Calu3 (cell line): ENCODE results near the gene ATXN7. TPM values are rescaled to one million over a fixed set of nuclear protein-coding genes. Genes with fewer than 3 reads are reported as not detected.
A peak's percentile ranks its signal among the peaks of the same experiment; 100 is the strongest.

Experiments
- BruUV-seq: library from RNA; stranded (reverse); fragments of 400-500 nt; replicated peaks from 2 replicates; lab custom pipeline; 2021; lab: Mats Ljungman, UMichigan
- CTCF ChIA-PET: fragments of 300-600 bp; sonication (Branson Sonifier 250); formaldehyde crosslinking; loops from one replicate; lab custom pipeline; 2022; ENCODE audit warnings: antibody characterized with exemption; lab: Charles Lee
- DNase-seq: peaks from one replicate; pipeline ENCODE4 v3.0.0; 2022
- H3K27ac Mint-ChIP-seq: one replicate; pipeline ENCODE4 v1.8.0; 2022; ENCODE audit warnings: mixed read lengths; ENCODE audit not compliant: unreplicated experiment
- H3K27me3 Mint-ChIP-seq: one replicate; pipeline ENCODE4 v1.8.0; 2022; ENCODE audit warnings: mixed read lengths; ENCODE audit not compliant: unreplicated experiment
- H3K36me3 Mint-ChIP-seq: one replicate; pipeline ENCODE4 v1.8.0; 2022; ENCODE audit warnings: mild to moderate bottlenecking, moderate library complexity, mixed read lengths; ENCODE audit not compliant: insufficient read depth, unreplicated experiment
- H3K4me1 Mint-ChIP-seq: one replicate; pipeline ENCODE4 v1.8.0; 2022; ENCODE audit warnings: mild to moderate bottlenecking, low read depth, mixed read lengths; ENCODE audit not compliant: unreplicated experiment
- H3K4me3 Mint-ChIP-seq: one replicate; pipeline ENCODE4 v1.8.0; 2022; ENCODE audit warnings: mild to moderate bottlenecking, low read depth, moderate library complexity, mixed read lengths; ENCODE audit not compliant: unreplicated experiment
- H3K9me3 Mint-ChIP-seq: one replicate; pipeline ENCODE4 v1.8.0; 2022; ENCODE audit warnings: low read depth, mixed read lengths; ENCODE audit not compliant: unreplicated experiment
- intact Hi-C: fragments of 100-400 bp; cut with micrococcal nuclease; formaldehyde crosslinking; loops from one replicate; pipeline ENCODE4 v1.10.0; 2022; ENCODE audit not compliant: unreplicated experiment
- total RNA-seq: library from RNA; stranded (reverse); gene quantifications from 2 replicates; pipeline ENCODE4 v1.2.3, GENCODE V29; 2022
- TF ChIP-seq, protein P1 (sequence below): fragments of 200-600 bp; IDR thresholded peaks from one replicate; pipeline ENCODE4 v1.8.0; 2022; ENCODE audit warnings: antibody characterized with exemption; ENCODE audit not compliant: unreplicated experiment

The ATXN7 gene
- total RNA-seq, 1 experiment from 2014 or later = 31.2 TPM

DNA sequence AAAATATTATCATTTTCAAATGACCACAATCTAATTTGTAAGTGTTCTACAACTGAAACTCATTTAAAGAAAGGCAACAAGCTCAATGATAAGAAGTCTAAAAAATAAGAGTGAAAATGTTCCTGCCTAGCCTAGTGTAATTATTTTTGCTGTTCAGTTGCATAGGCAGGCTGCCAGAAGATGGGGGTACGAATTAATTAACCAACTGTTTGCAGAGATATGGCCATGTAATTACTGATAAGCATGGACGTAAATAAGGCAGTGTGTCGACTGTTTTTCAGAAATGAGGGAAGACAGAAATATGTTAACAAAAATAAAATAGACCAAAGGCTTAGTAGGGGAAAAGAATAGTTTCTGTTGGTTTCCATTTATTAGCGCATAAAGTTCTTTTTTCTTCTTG is 73.3 kb downstream of the ATXN7 start:
- no peak for DNase-seq
- intact Hi-C loops = no loop called here
- Mint-ChIP-seq H3K27ac (peak overlapping the region; percentile 40), H3K4me3 (no peak overlapping the region), H3K36me3 (peaks cover 7% of the 10 kb centered on the region), H3K27me3 (no peaks in the 10 kb centered on the region), H3K4me1 (peaks cover 46% of the 10 kb centered on the region), H3K9me3 (no peaks in the 10 kb centered on the region)
- TF ChIP-seq, protein P1, sequence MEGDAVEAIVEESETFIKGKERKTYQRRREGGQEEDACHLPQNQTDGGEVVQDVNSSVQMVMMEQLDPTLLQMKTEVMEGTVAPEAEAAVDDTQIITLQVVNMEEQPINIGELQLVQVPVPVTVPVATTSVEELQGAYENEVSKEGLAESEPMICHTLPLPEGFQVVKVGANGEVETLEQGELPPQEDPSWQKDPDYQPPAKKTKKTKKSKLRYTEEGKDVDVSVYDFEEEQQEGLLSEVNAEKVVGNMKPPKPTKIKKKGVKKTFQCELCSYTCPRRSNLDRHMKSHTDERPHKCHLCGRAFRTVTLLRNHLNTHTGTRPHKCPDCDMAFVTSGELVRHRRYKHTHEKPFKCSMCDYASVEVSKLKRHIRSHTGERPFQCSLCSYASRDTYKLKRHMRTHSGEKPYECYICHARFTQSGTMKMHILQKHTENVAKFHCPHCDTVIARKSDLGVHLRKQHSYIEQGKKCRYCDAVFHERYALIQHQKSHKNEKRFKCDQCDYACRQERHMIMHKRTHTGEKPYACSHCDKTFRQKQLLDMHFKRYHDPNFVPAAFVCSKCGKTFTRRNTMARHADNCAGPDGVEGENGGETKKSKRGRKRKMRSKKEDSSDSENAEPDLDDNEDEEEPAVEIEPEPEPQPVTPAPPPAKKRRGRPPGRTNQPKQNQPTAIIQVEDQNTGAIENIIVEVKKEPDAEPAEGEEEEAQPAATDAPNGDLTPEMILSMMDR = no peak
- CTCF ChIA-PET = interaction anchor here (1.1 to 1.4 kb wide), 2 partner anchors 26 to 31 kb away, joined by 3 to 7 read pairs; no protein-coding TSS in a partner anchor
- BruUV-seq = no TSS peak

DNA sequence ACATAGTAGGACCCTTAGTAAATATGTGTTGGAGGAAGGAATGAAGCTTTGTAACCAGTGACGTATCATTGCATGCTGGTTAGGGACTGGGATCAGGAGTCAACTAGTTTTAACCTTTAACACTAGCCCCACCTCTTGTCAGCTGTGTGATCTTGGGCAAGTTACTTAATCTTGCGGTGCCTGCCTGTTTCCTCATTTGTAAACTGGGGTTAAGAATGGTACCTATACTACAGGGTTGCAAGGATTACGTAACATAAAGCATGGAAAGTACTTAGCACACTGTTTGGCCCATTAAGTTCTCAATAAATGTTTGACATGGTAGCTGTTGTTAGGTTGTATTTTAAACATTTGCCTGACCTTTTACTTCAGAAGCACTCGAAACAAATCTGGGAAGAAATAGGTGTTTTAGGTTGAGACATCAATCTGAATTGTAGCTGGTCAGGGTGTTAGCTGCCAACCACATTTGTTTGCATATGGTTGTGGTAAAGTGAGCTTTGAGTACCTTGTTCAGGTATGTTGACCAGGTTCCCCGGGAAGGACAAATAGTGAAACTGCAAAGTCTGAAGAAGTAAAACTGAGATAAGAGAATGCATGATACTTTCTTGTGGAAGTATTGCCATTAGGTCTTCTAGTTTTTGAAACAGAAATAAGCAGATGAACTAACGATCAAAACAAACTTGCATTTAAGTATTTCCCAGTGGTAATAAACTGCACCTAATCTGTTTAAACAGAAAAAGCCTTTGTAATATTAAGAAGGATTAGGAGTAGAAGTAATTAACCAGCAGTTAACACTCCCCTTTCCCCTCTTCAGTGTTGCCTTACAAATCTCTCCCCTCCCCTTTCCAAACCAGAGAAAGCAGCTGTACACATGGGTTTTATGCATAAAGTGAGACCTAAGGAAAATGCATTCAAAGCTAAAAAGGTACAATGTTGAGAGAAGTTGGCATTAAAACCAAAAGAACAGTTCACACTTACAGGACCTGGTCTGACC is 74.3 kb downstream of the ATXN7 start:
- H3K27me3 Mint-ChIP-seq = no peaks in the 10 kb centered on the region
- peak overlapping the region; percentile 18 for H3K4me3 Mint-ChIP-seq
- CTCF ChIA-PET = interaction anchor here (0.5 to 1.4 kb wide), 4 partner anchors 23 to 173 kb away, joined by 3 to 7 read pairs (median 4); no protein-coding TSS in a partner anchor

GRCh38 chr3:63940389-63940757 is 76.7 kb downstream of the ATXN7 start:
- H3K27me3 Mint-ChIP-seq = no peaks in the 10 kb centered on the region
- no peaks in the 10 kb centered on the region for H3K9me3 Mint-ChIP-seq
- BruUV-seq = no TSS peak
- peaks cover 12% of the 10 kb centered on the region for H3K36me3 Mint-ChIP-seq
- intact Hi-C loops = no loop called here
- H3K27ac Mint-ChIP-seq = no peak overlapping the region
- CTCF ChIA-PET = interaction anchor here (0.6 kb wide), 1 partner anchor 593 kb away, joined by 3 read pairs; no protein-coding TSS in a partner anchor
- peaks cover 54% of the 10 kb centered on the region for H3K4me1 Mint-ChIP-seq
- TF ChIP-seq, protein P1 = no peak
- no peak overlapping the region for H3K4me3 Mint-ChIP-seq
- DNase-seq = no peak

More for the DNA sequence above, 74.3 kb downstream of the ATXN7 start:
- TF ChIP-seq, protein P1 = no peak
- BruUV-seq = no TSS peak
- intact Hi-C loops = no loop called here
- Mint-ChIP-seq H3K9me3 (no peaks in the 10 kb centered on the region), H3K27ac (peak overlapping the region; percentile 48), H3K36me3 (peaks cover 9% of the 10 kb centered on the region), H3K4me1 (peaks cover 40% of the 10 kb centered on the region)
- peak; percentile 36 for DNase-seq

DNA sequence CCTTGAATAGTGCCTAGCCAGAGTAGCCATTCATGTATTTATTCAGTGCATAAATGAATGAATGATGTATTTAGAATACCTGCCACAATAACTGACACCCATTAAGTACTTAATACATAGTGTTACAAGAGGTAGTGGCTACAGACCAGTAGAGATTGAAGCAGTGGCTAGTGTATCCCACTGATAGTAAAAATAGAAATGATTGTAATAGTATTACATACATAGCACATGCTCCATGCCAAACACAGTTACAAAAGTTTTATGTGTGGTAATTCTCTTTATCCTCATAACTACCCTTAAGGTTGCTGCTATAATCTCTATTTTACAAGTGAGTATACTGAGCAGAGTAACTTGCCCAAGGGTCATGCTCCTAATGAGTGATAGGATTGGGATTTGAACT is 78.9 kb downstream of the ATXN7 start:
- DNase-seq = no peak
- no peaks in the 10 kb centered on the region for H3K27me3 Mint-ChIP-seq
- H3K27ac Mint-ChIP-seq = no peak overlapping the region
- CTCF ChIA-PET = interaction anchor here (0.7 kb wide), 1 partner anchor 1454 kb away, joined by 3 read pairs; no protein-coding TSS in a partner anchor
- H3K9me3 Mint-ChIP-seq = no peaks in the 10 kb centered on the region
- BruUV-seq = no TSS peak
- intact Hi-C loops = no loop called here
- H3K4me1 Mint-ChIP-seq = peaks cover 50% of the 10 kb centered on the region
- TF ChIP-seq, protein P1 = no peak
- no peak overlapping the region for H3K4me3 Mint-ChIP-seq
- peaks cover 5% of the 10 kb centered on the region for H3K36me3 Mint-ChIP-seq
